ENCODE measurements around the gene IL15. TPM values are rescaled to one million over a fixed set of nuclear protein-coding genes. Genes with fewer than 3 reads are reported as not detected.

The IL15 gene
- total and polyA plus RNA-seq, 2 of the 8 experiments (the other 6 are each of a cell fraction or from before 2014, with no cell fraction given): 0.30 to 0.61 TPM

DNA sequence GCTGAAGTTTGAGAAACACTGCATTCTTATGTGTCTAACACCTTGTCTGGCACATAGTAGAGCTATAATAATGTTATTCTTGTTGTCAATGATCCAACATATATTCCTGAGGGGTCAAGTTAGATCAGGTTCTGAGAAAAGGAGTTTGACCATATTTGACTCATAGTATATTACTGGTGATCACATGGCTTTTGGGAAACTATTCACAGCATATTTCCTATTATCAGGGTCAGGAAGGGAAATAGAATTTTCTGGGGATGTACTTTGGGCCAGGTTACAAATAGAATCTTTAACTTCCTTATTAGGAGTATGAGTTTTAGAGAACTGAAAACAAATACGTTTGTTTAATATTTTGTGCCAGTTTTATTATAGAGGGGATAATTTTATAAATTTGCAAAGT, 11.6 kb downstream of the IL15 start:
- POLR2A ChIA-PET (ENCODE audit: partially characterized antibody): no interaction called here
- H3K23ac ChIP-seq (ENCODE audit: insufficient read length): no peak overlapping the region
- H2AK5ac ChIP-seq (ENCODE audit: low read depth, low read length): no peak overlapping the region
- H2AFZ ChIP-seq (ENCODE audit: low read length): no peak overlapping the region
- no peaks in the 10 kb centered on the region for H3K23me2 ChIP-seq (ENCODE audit: low read depth, low read length)
- H4K8ac ChIP-seq (ENCODE audit: extremely low read depth, insufficient read depth, low read length): no peak overlapping the region
- FAIRE-seq (no peak), DNase-seq (ENCODE audit: low read depth in 1 of 2, low spot score in 2 of 2) (no peak)
- no peaks in the 10 kb centered on the region for H3K36me3 ChIP-seq (ENCODE audit: control insufficient read depth in 2 of 4, insufficient read depth in 4 of 4, low read length in 3 of 4)
- H2BK120ac ChIP-seq (replicated peaks; ENCODE audit: low read depth, low read length): no peak overlapping the region
- H2BK15ac ChIP-seq (ENCODE audit: low read length): no peak overlapping the region
- H2BK5ac ChIP-seq (ENCODE audit: low read depth, low read length): no peak overlapping the region
- H3K56ac ChIP-seq (replicated peaks; ENCODE audit: insufficient read length, low read depth, low read length): no peak overlapping the region
- no peaks in the 10 kb centered on the region for H4K20me1 ChIP-seq (replicated peaks in 1 of 2; ENCODE audit: control insufficient read depth in 1 of 2, insufficient read depth in 2 of 2, low read length in 2 of 2)
- no peak overlapping the region for H3K4ac ChIP-seq (replicated peaks; ENCODE audit: insufficient read length, low read depth, low read length)
- 93 to 100% methylated on average over 1 of the region's 1 CpG for whole genome bisulfite sequencing, 2 experiments (ENCODE audit: extremely low coverage in 1 of 2, insufficient coverage in 1 of 2, insufficient read length in 1 of 2, insufficient replicate concordance in 2 of 2, low coverage in 1 of 2, low lambda C conversion rate in 2 of 2, missing lambda C conversion rate in 1 of 2)
- no peaks in the 10 kb centered on the region for H3K79me2 ChIP-seq (ENCODE audit: control insufficient read depth in 1 of 2, insufficient read depth in 2 of 2, low read length in 2 of 2)
- no peaks in the 10 kb centered on the region for H3K4me1 ChIP-seq (replicated peaks in 1 of 4; ENCODE audit: control insufficient read depth in 3 of 4, insufficient read depth in 4 of 4, low read length in 3 of 4)
- no peak overlapping the region for H3K9ac ChIP-seq (replicated peaks in 1 of 4; ENCODE audit: extremely low read depth in 1 of 4, low read depth in 3 of 4, low read length in 3 of 4)
- H3K27me3 ChIP-seq (replicated peaks in 1 of 4; ENCODE audit: control insufficient read depth in 3 of 4, extremely low read depth in 1 of 4, insufficient read depth in 3 of 4, low read length in 3 of 4): no peaks in the 10 kb centered on the region
- H3K4me2 ChIP-seq (ENCODE audit: insufficient read depth in 1 of 2, low read depth in 2 of 2, low read length in 2 of 2): no peak overlapping the region
- no peak overlapping the region for H3K18ac ChIP-seq (ENCODE audit: extremely low read depth, low read length)
- TF ChIP-seq RNF2 (IDR thresholded peaks at IDR 0.05; ENCODE audit: borderline replicate concordance, low read depth, low read length, missing control alignments, poor library complexity, severe bottlenecking): no peak
- TF ChIP-seq EP300 (IDR thresholded peaks at IDR 0.05; ENCODE audit: borderline replicate concordance in 1 of 2, low read depth in 2 of 2, low read length in 2 of 2): no peak
- TF ChIP-seq SUZ12 (IDR thresholded peaks at IDR 0.05; ENCODE audit: low read length): no peak
- TF ChIP-seq TBP (IDR thresholded peaks at IDR 0.05; ENCODE audit: low read depth, low read length): no peak
- H4K91ac ChIP-seq (replicated peaks; ENCODE audit: insufficient read length, low read length): no peak overlapping the region
- H4K5ac ChIP-seq (ENCODE audit: insufficient read length, low read depth, low read length): no peak overlapping the region
- H3K14ac ChIP-seq (ENCODE audit: insufficient read length): no peak overlapping the region
- no peak overlapping the region for H3K27ac ChIP-seq (ENCODE audit: low read depth, low read length)
- no peak overlapping the region for H2BK20ac ChIP-seq (ENCODE audit: low read length)
- H3K9me3 ChIP-seq (ENCODE audit: insufficient read depth in 2 of 2, low read depth in 1 of 2, low read length in 1 of 2): no peaks in the 10 kb centered on the region
- H2BK12ac ChIP-seq (ENCODE audit: low read depth, low read length): no peak overlapping the region
- H3K4me3 ChIP-seq (ENCODE audit: extremely low read depth in 1 of 4, insufficient read depth in 2 of 4, low read depth in 3 of 4, low read length in 4 of 4): no peak overlapping the region
- CTCF ChIA-PET (ENCODE audit: partially characterized antibody): no interaction called here
- H3K79me1 ChIP-seq (ENCODE audit: low read depth, low read length): no peaks in the 10 kb centered on the region

All from H1 (cell line).